ENCODE data around the gene ZNF277.

DNA sequence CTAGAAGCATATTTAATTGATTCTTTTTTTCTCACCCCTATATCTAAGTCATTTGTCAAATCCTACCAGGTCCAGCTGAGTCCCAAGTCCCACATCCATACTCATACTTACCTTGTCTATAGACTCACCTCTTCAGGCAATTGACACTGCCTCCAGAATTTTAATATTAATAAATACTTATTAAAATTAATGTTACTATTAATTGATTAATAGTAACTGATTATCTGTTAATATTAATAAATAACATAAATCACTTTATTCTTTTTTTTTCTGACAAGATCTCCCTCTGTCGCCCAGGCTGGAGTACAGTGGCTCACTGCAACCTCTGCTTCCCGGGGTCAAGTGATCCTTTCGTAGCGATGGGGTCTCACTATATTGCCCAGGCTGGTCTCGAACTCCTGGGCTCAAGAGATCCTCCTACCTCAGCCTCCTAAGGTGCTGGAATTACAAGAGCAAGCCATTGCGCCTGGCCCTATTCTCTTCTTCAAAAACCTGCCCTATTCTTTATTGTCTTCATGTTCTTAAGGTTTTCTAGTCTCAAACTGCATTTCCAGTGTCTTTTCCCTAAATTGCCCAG lies 94.4 kb downstream of the ZNF277 start:
- TF ChIP-seq CTCF (IDR thresholded peaks at IDR 0.05) (no peak), GATA3 (IDR thresholded peaks at IDR 0.05; ENCODE audit: borderline replicate concordance) (no peak), FOSL2 (IDR thresholded peaks at IDR 0.05) (no peak), FOSL2 (CRISPR knock-in tag; IDR thresholded peaks at IDR 0.05) (no peak), POLR2A (IDR thresholded peaks at IDR 0.05; ENCODE audit: low read length) (no peak), CBX8 (IDR thresholded peaks at IDR 0.05) (no peak), ZFP36 (IDR thresholded peaks at IDR 0.05; ENCODE audit: borderline replicate concordance, partially characterized antibody) (no peak), ZSCAN20 (CRISPR knock-in tag; IDR thresholded peaks at IDR 0.05) (no peak), CEBPB (IDR thresholded peaks at IDR 0.05) (no peak)
